RCC 7860 (cell line): ENCODE measurements around the gene UPP1.
"Not testable (repeated sequence)": the region's sequence is repeated elsewhere in the genome, so short reads cannot be mapped to it uniquely, and the experiment has no call there.

Experiments
- DNase-seq: peaks from one replicate; pipeline ENCODE4 v3.0.0-alpha.2; 2015; ENCODE audit warnings: low spot score
- FAIRE-seq: peaks from 2 replicates; lab custom pipeline; 2012; peaks lifted over from hg19 to GRCh38; lab: Jason Lieb, UNC

The UPP1 gene

GRCh38 chr7:48089046-48090003 is at the start of gene UPP1:
Gene UPP1, plus strand, starts transcription at chr7:48089265. Its CDS starts 5,519 bp downstream, at chr7:48094784.
- FAIRE-seq (no peak), DNase-seq (no peak)

GRCh38 chr7:48040944-48041652 is 48.0 kb upstream of the UPP1 start:
- no peak for FAIRE-seq

GRCh38 chr7:48041653-48041970 is 47.5 kb upstream of the UPP1 start:
- DNase-seq (peak; percentile 43), FAIRE-seq (peak; percentile 60)

More at GRCh38 chr7:48040944-48041652, 48.0 kb upstream of the UPP1 start:
- DNase-seq, result peak; percentile 26

GRCh38 chr7:48042216-48042615 is 46.8 kb upstream of the UPP1 start:
- FAIRE-seq, result no peak
- no peak for DNase-seq

- DNase-seq, result no peak
Observed at GRCh38 chr7:48042636-48043035, 46.4 kb upstream of the UPP1 start.

GRCh38 chr7:48045195-48045765 is 43.8 kb upstream of the UPP1 start:
- no peak for FAIRE-seq
- DNase-seq, result no peak

More at GRCh38 chr7:48042636-48043035, 46.4 kb upstream of the UPP1 start:
- FAIRE-seq, result no peak

GRCh38 chr7:48046458-48046857 is 42.6 kb upstream of the UPP1 start:
- no peak for DNase-seq
- no peak for FAIRE-seq

- FAIRE-seq (no peak), DNase-seq (no peak)
Observed at GRCh38 chr7:48048113-48048512, 41.0 kb upstream of the UPP1 start.

- no peak for FAIRE-seq
- no peak for DNase-seq
Observed at GRCh38 chr7:48049850-48050249, 39.2 kb upstream of the UPP1 start.

- DNase-seq, result peak; percentile 67
- no peak for FAIRE-seq
Observed at GRCh38 chr7:48052748-48053147, 36.3 kb upstream of the UPP1 start.

- FAIRE-seq (no peak), DNase-seq (no peak)
Observed at GRCh38 chr7:48053736-48054135, 35.3 kb upstream of the UPP1 start.

GRCh38 chr7:48058990-48059389 is 30.1 kb upstream of the UPP1 start:
- FAIRE-seq (no peak), DNase-seq (no peak)

GRCh38 chr7:48059706-48060105 is 29.4 kb upstream of the UPP1 start:
- FAIRE-seq (no peak), DNase-seq (no peak)

- no peak for FAIRE-seq
Observed at GRCh38 chr7:48063985-48064384, 25.1 kb upstream of the UPP1 start.

GRCh38 chr7:48067475-48067874 is 21.6 kb upstream of the UPP1 start:
- no peak for DNase-seq
- no peak for FAIRE-seq

More at GRCh38 chr7:48063985-48064384, 25.1 kb upstream of the UPP1 start:
- no peak for DNase-seq

- DNase-seq (no peak), FAIRE-seq (no peak)
Observed at GRCh38 chr7:48074204-48074654, 14.8 kb upstream of the UPP1 start.

GRCh38 chr7:48077423-48077822 is 11.6 kb upstream of the UPP1 start:
- no peak for FAIRE-seq
- no peak for DNase-seq

- no peak for FAIRE-seq
- DNase-seq, result no peak
Observed at GRCh38 chr7:48078470-48078869, 10.6 kb upstream of the UPP1 start.

- not testable (repeated sequence) for DNase-seq, FAIRE-seq
Observed at GRCh38 chr7:48082378-48082777, 6.7 kb upstream of the UPP1 start.

GRCh38 chr7:48083114-48083830 is 5.8 kb upstream of the UPP1 start:
- FAIRE-seq, result peak; percentile 93
- DNase-seq, result peak; percentile 96
